BE2C (cell line): ENCODE measurements around the gene HELZ.
"Not testable (repeated sequence)": the region's sequence is repeated elsewhere in the genome, so short reads cannot be mapped to it uniquely, and the experiment has no call there.

Source experiments
- DNase-seq: peaks from one replicate; pipeline ENCODE4 v3.0.0-alpha.2; 2020
- H3K27me3 ChIP-seq: fragments of 250-450 bp; sonication (Bioruptor Pico); 2 replicates; pipeline ENCODE4 v1.5.1; 2020; ENCODE audit warnings: mild to moderate bottlenecking
- H3K36me3 ChIP-seq: fragments of 250-450 bp; sonication (Bioruptor Pico); 2 replicates; pipeline ENCODE4 v1.5.1; 2020; ENCODE audit warnings: mild to moderate bottlenecking
- H3K4me1 ChIP-seq: fragments of 250-450 bp; sonication (Bioruptor Pico); 2 replicates; pipeline ENCODE4 v1.5.1; 2020
- H3K4me3 ChIP-seq: 2 replicates; pipeline ENCODE4 v1.5.1; 2011; ENCODE audit warnings: low read depth, low read length
- H3K9me3 ChIP-seq: fragments of 250-450 bp; sonication (Bioruptor Pico); 2 replicates; pipeline ENCODE4 v1.5.1; 2020
- TF ChIP-seq, protein P1 (sequence below): IDR thresholded peaks from 2 replicates; pipeline ENCODE4 v1.5.1; 2012; ENCODE audit warnings: mild to moderate bottlenecking, low read depth, low read length

Gene HELZ

GRCh38 chr17:67279115-67279514 is 34.1 kb upstream of the HELZ start:
- H3K4me1 ChIP-seq, result no peaks in the 10 kb centered on the region
- TF ChIP-seq, protein P1, sequence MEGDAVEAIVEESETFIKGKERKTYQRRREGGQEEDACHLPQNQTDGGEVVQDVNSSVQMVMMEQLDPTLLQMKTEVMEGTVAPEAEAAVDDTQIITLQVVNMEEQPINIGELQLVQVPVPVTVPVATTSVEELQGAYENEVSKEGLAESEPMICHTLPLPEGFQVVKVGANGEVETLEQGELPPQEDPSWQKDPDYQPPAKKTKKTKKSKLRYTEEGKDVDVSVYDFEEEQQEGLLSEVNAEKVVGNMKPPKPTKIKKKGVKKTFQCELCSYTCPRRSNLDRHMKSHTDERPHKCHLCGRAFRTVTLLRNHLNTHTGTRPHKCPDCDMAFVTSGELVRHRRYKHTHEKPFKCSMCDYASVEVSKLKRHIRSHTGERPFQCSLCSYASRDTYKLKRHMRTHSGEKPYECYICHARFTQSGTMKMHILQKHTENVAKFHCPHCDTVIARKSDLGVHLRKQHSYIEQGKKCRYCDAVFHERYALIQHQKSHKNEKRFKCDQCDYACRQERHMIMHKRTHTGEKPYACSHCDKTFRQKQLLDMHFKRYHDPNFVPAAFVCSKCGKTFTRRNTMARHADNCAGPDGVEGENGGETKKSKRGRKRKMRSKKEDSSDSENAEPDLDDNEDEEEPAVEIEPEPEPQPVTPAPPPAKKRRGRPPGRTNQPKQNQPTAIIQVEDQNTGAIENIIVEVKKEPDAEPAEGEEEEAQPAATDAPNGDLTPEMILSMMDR, result no peak
- DNase-seq, result no peak

DNA sequence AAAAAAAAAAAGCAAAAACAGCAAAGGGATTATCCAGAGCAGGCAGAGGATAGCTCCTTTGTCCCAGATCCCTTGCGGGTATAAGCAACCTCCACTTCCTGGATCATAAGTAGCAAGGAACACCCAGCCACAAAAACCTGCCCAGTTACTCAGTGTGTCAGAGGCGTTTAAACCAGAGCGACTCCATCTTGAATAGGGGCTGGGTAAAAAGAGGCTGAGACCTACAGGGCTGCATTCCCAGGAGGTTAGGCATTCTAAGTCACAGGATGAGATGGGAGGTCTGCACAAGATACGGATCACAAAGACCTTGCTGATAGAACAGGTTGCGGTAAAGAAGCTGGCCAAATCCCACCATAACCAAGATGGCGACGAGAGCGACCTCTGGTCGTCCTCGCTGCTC is 33.4 kb upstream of the HELZ start:
- no peak for DNase-seq
- no peaks in the 10 kb centered on the region for H3K36me3 ChIP-seq
- no peak overlapping the region for H3K4me3 ChIP-seq
- TF ChIP-seq, protein P1, result no peak
- no peaks in the 10 kb centered on the region for H3K9me3 ChIP-seq
- H3K27me3 ChIP-seq, result no peaks in the 10 kb centered on the region
- H3K4me1 ChIP-seq, result no peaks in the 10 kb centered on the region

More at GRCh38 chr17:67279115-67279514, 34.1 kb upstream of the HELZ start:
- Histone ChIP-seq H3K4me3 (no peak overlapping the region), H3K36me3 (no peaks in the 10 kb centered on the region), H3K9me3 (no peaks in the 10 kb centered on the region), H3K27me3 (no peaks in the 10 kb centered on the region)

DNA sequence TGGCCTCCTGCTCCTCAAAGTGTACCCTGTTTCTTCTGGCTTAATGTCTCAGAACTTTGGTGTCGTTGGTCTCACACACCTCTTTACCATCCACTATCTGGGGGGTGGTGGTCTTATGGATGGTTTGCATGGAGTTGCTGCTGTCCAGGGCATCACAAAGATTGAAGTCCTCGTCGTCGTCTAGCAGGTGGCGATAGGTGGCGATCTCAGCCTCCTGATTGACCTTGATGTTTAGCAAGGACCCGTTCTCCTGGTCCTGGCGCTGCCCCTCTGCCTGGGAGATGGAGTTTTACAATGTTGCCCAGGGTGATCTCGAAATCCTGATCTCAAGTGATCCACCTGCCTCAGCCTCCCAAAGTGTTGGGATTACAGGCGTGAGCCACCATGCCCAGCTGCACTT is 31.1 kb upstream of the HELZ start:
- TF ChIP-seq, protein P1, result peak; percentile 44
- H3K4me1 ChIP-seq, result no peaks in the 10 kb centered on the region
- DNase-seq, result peak; percentile 36
- no peaks in the 10 kb centered on the region for H3K36me3 ChIP-seq
- H3K4me3 ChIP-seq, result no peak overlapping the region
- no peaks in the 10 kb centered on the region for H3K9me3 ChIP-seq
- H3K27me3 ChIP-seq, result no peaks in the 10 kb centered on the region

- Histone ChIP-seq H3K36me3 (no peaks in the 10 kb centered on the region), H3K4me1 (no peaks in the 10 kb centered on the region), H3K9me3 (no peaks in the 10 kb centered on the region), H3K4me3 (no peak overlapping the region), H3K27me3 (no peaks in the 10 kb centered on the region)
- TF ChIP-seq, protein P1, result no peak
- no peak for DNase-seq
Measured at GRCh38 chr17:67274466-67274865, 29.5 kb upstream of the HELZ start.

DNA sequence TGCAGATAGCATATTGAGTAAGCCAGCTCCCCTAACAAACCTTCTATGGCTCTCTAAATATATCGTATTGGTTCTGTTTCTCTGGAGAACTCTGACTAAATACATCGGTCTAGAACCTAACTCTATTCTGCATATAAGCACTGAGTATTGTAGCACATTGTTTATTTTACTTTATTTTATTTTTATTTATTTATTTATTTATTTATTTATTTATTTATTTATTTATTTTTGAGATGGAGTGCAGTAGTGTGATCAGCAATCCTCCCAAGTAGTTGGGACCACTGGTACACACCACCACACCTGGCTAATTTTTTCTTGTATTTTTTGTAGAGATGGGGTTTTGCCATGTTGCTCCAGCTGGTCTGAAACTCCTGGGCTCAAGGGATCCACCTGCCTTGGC is 28.9 kb upstream of the HELZ start:
- H3K27me3 ChIP-seq, result no peaks in the 10 kb centered on the region
- TF ChIP-seq, protein P1, result no peak
- no peak for DNase-seq

DNA sequence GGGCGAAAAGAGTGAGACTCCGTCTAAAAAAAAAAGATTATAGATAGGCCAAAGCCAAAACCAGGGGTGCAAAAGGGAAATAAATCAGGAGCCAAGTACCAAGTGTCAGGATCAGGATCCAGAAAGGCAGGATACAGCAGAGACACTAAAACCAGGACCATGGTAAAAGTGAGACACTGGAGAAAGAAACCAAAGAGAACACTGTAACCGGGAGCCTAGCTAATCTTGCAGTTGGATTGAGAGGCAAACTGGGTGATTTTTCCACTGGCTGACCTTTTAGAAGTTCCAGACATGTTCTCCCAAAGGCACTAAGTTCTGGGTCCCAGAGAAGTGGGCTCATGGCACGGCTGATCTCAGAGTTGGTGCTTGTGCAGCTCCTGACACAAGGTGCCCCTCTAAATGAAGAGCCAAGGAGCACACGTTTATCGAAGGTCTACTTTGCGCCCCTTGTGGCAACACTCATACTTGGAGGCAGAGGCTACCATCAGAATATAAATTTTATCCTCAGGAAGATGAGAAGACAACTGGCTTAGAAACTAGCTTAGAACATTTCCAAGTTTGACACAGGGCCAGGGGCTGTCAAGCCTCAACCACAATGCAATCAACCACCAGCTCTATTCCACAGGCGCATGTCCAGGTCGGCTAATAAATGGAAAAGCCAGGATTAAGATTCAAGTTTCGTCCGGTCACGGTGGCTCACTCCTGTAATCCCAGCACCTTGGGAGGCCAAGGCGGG is 27.5 kb upstream of the HELZ start:
- DNase-seq, result no peak
- Histone ChIP-seq H3K4me3 (no peak overlapping the region), H3K9me3 (no peaks in the 10 kb centered on the region), H3K4me1 (no peaks in the 10 kb centered on the region), H3K27me3 (no peaks in the 10 kb centered on the region), H3K36me3 (no peaks in the 10 kb centered on the region)
- TF ChIP-seq, protein P1, result peak; percentile 44

More for the DNA sequence above, 28.9 kb upstream of the HELZ start:
- Histone ChIP-seq H3K36me3 (no peaks in the 10 kb centered on the region), H3K4me1 (no peaks in the 10 kb centered on the region), H3K4me3 (no peak overlapping the region), H3K9me3 (no peaks in the 10 kb centered on the region)

- not testable (repeated sequence) for DNase-seq, H3K36me3 ChIP-seq, H3K4me1 ChIP-seq, H3K27me3 ChIP-seq, H3K9me3 ChIP-seq, H3K4me3 ChIP-seq
Measured at GRCh38 chr17:67271187-67271586, 26.2 kb upstream of the HELZ start.
